K562 (cell line): Measurements from ENCODE around the gene CD68. TPM values are rescaled to one million over a fixed set of nuclear protein-coding genes. Genes with fewer than 3 reads are reported as not detected.

Source experiments
- AFF4 ChIP-seq: sonication (generic); formaldehyde crosslinking; IDR thresholded peaks from 2 replicates; pipeline ENCODE4 v1.8.0; 2023; ENCODE audit warnings: mild to moderate bottlenecking, missing genetic modification reagents
- EGR1 ChIP-seq: fragments of 450-650 bp; conservative IDR thresholded peaks from 2 replicates; pipeline ENCODE4 v1.6.1; 2017; ENCODE audit warnings: mild to moderate bottlenecking
- HDAC3 ChIP-seq: fragments of 450-650 bp; IDR thresholded peaks from 2 replicates; pipeline ENCODE4 v1.6.1; 2018; ENCODE audit warnings: borderline replicate concordance, mild to moderate bottlenecking, moderate library complexity; ENCODE audit not compliant: partially characterized antibody
- MYNN ChIP-seq, 2 experiments: sonication (generic); formaldehyde crosslinking in 1 of 2; IDR thresholded peaks; 2 replicates each; pipeline versions ENCODE4 v1.5.0 to v1.6.1; 2016 to 2020; ENCODE audit warnings: antibody characterized with exemption in 1 of 2, missing genetic modification reagents in 1 of 2
- PCBP1 ChIP-seq: fragments of 200-400 bp; formaldehyde crosslinking; IDR thresholded peaks from 2 replicates; pipeline ENCODE4 v1.6.1; 2018; ENCODE audit warnings: mild to moderate bottlenecking, low read depth, low read length; ENCODE audit not compliant: poor library complexity, severe bottlenecking
- POLR2G ChIP-seq: fragments of 200-400 bp; formaldehyde crosslinking; IDR thresholded peaks from 2 replicates; pipeline ENCODE4 v1.6.1; 2017; ENCODE audit warnings: low read depth, mild to moderate bottlenecking, antibody characterized with exemption, low read length, moderate library complexity
- SMAD4 ChIP-seq: fragments of 250-450 bp; sonication (Bioruptor Pico); conservative IDR thresholded peaks from 2 replicates; pipeline ENCODE4 v1.8.0; 2021; ENCODE audit warnings: inconsistent platforms, mild to moderate bottlenecking, moderate library complexity
- TGIF2 ChIP-seq: sonication (generic); formaldehyde crosslinking; IDR thresholded peaks from 2 replicates; pipeline ENCODE4 v1.8.1; 2022; ENCODE audit warnings: mild to moderate bottlenecking, missing genetic modification reagents, moderate library complexity
- ZBTB11 ChIP-seq, 3 experiments: fragments of 200-800 bp in 1 of 3; fragments of 250-450 bp in 1 of 3; fragments of 450-650 bp in 1 of 3; sonication (Bioruptor Pico) in 1 of 3; sonication (Bioruptor generic) in 1 of 3; formaldehyde crosslinking in 1 of 3; IDR thresholded peaks; 2 replicates each; pipeline versions ENCODE4 v1.6.1 to v1.8.0; 2016 to 2022; ENCODE audit warnings: mild to moderate bottlenecking in 2 of 3, missing genetic modification characterization in 2 of 3, missing compliant biosample characterization in 1 of 3, moderate library complexity in 1 of 3
- ZNF134 ChIP-seq: fragments of 250-450 bp; sonication (Bioruptor Pico); conservative IDR thresholded peaks from 2 replicates; pipeline ENCODE4 v1.4.0; 2020
- ZNF347 ChIP-seq: fragments of 450-650 bp; formaldehyde crosslinking; IDR thresholded peaks from 2 replicates; pipeline ENCODE4 v1.4.0; 2020; ENCODE audit warnings: low read depth, mild to moderate bottlenecking, moderate library complexity
- ZNF707 ChIP-seq: fragments of 250-450 bp; sonication (Bioruptor Pico); conservative IDR thresholded peaks from 2 replicates; pipeline ENCODE4 v1.8.0; 2022; ENCODE audit warnings: inconsistent platforms, mild to moderate bottlenecking, moderate library complexity
- ZNF740 ChIP-seq, 3 experiments: fragments of 200-800 bp in 1 of 3; sonication (Bioruptor generic) in 1 of 3; sonication (generic) in 1 of 3; formaldehyde crosslinking in 1 of 3; IDR thresholded peaks; 2 replicates each; pipeline versions ENCODE4 v1.6.1 to v1.8.0; 2016 to 2022; ENCODE audit warnings: mild to moderate bottlenecking in 2 of 3, missing compliant biosample characterization in 2 of 3, missing genetic modification characterization in 2 of 3, missing genetic modification reagents in 1 of 3
- polyA plus RNA-seq, 8 experiments: library from polyadenylated mRNA; depleted of rRNA in 4 of 8; stranded (reverse) in 5 of 8; unstranded in 3 of 8; fragments of >200 nt; fragmentation: Nextera tagmentation in 2 of 8; fragmentation: Illumina TruSeq in 1 of 8; extraction: Ambion mirVana in 2 of 8; extraction: Trizol in 1 of 8; gene quantifications; 2 replicates each; pipeline versions ENCODE4 v1.2.1 to v1.2.3, GENCODE V29; 2011 to 2014; ENCODE audit warnings: inconsistent platforms in 1 of 8, missing spikeins in 1 of 8
- total RNA-seq, 7 experiments: library from RNA; depleted of rRNA in 6 of 7; stranded (reverse); fragments of >200 nt in 6 of 7; fragmentation: Illumina TruSeq in 2 of 7; extraction: Trizol in 2 of 7; gene quantifications; 2 replicates each; pipeline versions ENCODE4 v1.2.1 to v1.2.3, GENCODE V29; 2011 to 2021; ENCODE audit warnings: low replicate concordance in 1 of 7
- TF ChIP-seq, protein P1 (sequence below): fragments of 450-650 bp; formaldehyde crosslinking; IDR thresholded peaks from 2 replicates; pipeline ENCODE4 v1.4.0; 2020; ENCODE audit warnings: mild to moderate bottlenecking, moderate library complexity

Gene CD68
- total and polyA plus RNA-seq, 9 of the 15 experiments (the other 6 are each of a cell fraction or from before 2014, with no cell fraction given), result 28.2 to 89.8 (median 37.7) TPM

DNA sequence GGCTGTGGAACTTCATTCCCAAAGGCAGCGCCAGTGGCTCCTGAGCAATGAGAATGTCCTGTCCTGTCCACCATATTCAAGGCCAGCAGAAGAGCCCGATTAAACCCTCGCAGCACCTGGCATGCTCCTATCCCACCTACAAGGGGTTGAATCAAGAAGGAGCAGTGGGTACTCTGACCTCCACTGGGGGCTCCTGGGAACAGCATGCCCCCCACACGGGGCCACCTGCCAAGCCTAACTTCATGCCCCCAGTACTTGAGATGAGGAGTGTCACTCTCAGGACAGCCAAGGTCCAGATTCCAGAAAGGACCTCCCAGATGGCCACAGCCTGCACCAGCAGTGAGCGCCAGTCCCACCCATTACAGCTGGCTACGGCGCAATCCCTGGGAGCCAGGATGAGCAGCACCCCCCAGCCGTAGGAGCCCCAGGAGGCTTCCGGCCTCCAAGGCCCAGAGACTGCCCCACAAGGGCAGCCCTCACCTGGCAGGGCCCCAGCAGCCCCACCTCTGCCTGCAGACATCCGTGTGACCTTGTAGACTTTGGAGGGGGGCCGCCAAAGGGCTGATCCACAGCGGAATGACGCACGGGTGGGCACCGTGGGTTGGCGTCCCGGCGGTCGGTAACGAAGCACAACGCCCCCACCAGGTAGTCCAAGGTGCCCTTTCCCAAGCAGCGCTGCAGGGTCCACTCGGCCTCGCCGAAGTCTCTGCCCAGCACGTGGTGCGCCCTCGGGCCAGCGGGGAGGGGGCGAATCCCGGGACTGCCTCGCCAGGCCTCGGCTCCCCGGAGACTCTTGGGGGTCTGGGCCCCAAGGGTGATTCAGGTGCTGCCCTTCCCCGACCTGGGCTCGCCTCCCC is 3.2 kb downstream of the CD68 start (continued):
- 0 out of 2 replicates have a peak, but pooled peaks have one; percentile 30 for TF ChIP-seq ZNF134
- TF ChIP-seq POLR2G, result peak; percentile 16; the same call in 1 of the 2 replicates
- no peak for TF ChIP-seq EGR1
- 0 out of 2 replicates have a peak, but pooled peaks have one; percentile 54 for TF ChIP-seq TGIF2 (CRISPR knock-in tag)
- TF ChIP-seq ZNF707 (CRISPR knock-in tag), result 0 out of 2 replicates have a peak, but pooled peaks have one; percentile 15
- TF ChIP-seq ZBTB11 (CRISPR knock-in tag; IDR thresholded peaks at IDR 0.05), result no peak
- peak; percentile 64; the same call in 1 of the 2 replicates for TF ChIP-seq SMAD4 (CRISPR knock-in tag)
- no peak for TF ChIP-seq HDAC3
- TF ChIP-seq AFF4 (CRISPR knock-in tag), result 0 out of 2 replicates have a peak, but pooled peaks have one; percentile 18
- TF ChIP-seq, protein P1, sequence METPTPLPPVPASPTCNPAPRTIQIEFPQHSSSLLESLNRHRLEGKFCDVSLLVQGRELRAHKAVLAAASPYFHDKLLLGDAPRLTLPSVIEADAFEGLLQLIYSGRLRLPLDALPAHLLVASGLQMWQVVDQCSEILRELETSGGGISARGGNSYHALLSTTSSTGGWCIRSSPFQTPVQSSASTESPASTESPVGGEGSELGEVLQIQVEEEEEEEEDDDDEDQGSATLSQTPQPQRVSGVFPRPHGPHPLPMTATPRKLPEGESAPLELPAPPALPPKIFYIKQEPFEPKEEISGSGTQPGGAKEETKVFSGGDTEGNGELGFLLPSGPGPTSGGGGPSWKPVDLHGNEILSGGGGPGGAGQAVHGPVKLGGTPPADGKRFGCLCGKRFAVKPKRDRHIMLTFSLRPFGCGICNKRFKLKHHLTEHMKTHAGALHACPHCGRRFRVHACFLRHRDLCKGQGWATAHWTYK, result 0 out of 2 replicates have a peak, but pooled peaks have one; percentile 76
- 0 out of 2 replicates have a peak, but pooled peaks have one; percentile 7 for TF ChIP-seq MYNN (IDR thresholded peaks at IDR 0.05)
- TF ChIP-seq MYNN (CRISPR knock-in tag; IDR thresholded peaks at IDR 0.05), result no peak
- TF ChIP-seq PCBP1, result peak; percentile 44
- TF ChIP-seq ZNF347, result 0 out of 2 replicates have a peak, but pooled peaks have one; percentile 46
- peak; percentile 48; the same call in 1 of the 2 replicates for TF ChIP-seq ZNF740 (CRISPR knock-in tag; IDR thresholded peaks at IDR 0.05)
- TF ChIP-seq ZNF740 (tag; IDR thresholded peaks at IDR 0.05), result peak in 1 of 2 experiments; percentile 65; a peak in 1 of 4 replicates
